NCI-H2227 (cell line): Measurements from ENCODE around the gene SLC38A10.

ENCODE experiments used
- DNase-seq: peaks from one replicate; lab custom pipeline; 2025; ENCODE audit not compliant: unreplicated experiment; lab: John Stamatoyannopoulos, UW

SLC38A10 gene

GRCh38 chr17:81244358-81245023 is 50.6 kb downstream of the SLC38A10 start:
- DNase-seq = no peak

- no peak for DNase-seq
These were observed 51.8 kb downstream of the SLC38A10 start for GRCh38 chr17:81243333-81243664.

- DNase-seq = no peak
These were observed 52.4 kb downstream of the SLC38A10 start for GRCh38 chr17:81242421-81243332.

- peak; percentile 67 for DNase-seq
These were observed 53.3 kb downstream of the SLC38A10 start for GRCh38 chr17:81241648-81242420.

GRCh38 chr17:81241203-81241602 is 53.9 kb downstream of the SLC38A10 start:
- no peak for DNase-seq

- DNase-seq = no peak
These were observed 54.3 kb downstream of the SLC38A10 start for GRCh38 chr17:81240761-81241160.

GRCh38 chr17:81239714-81240555 is 55.2 kb downstream of the SLC38A10 start:
- DNase-seq = no peak

- DNase-seq = peak; percentile 99
These were observed 56.0 kb downstream of the SLC38A10 start, which contains the start of the genes NDUFAF8 and TEPSIN for GRCh38 chr17:81238815-81239713. Gene NDUFAF8 (plus strand): TSS chr17:81239318. CDS start chr17:81239364, 46 bp downstream. Gene TEPSIN (minus strand): TSS chr17:81239055. CDS start chr17:81239033, 22 bp downstream.

- no peak for DNase-seq
These were observed 56.7 kb downstream of the SLC38A10 start for GRCh38 chr17:81238490-81238814.

- no peak for DNase-seq
These were observed 57.3 kb downstream of the SLC38A10 start for GRCh38 chr17:81237591-81238489.

GRCh38 chr17:81236784-81237183 is 58.3 kb downstream of the SLC38A10 start:
- DNase-seq = no peak

GRCh38 chr17:81235822-81236740 is 59.0 kb downstream of the SLC38A10 start:
- DNase-seq = no peak

- DNase-seq = no peak
These were observed 59.9 kb downstream of the SLC38A10 start for GRCh38 chr17:81234940-81235821.

- DNase-seq = no peak
These were observed 60.6 kb downstream of the SLC38A10 start for GRCh38 chr17:81234506-81234855.

- no peak for DNase-seq
These were observed 61.1 kb downstream of the SLC38A10 start for GRCh38 chr17:81233811-81234505.

GRCh38 chr17:81233316-81233715 is 61.8 kb downstream of the SLC38A10 start:
- no peak for DNase-seq
